Neutrophil (primary cell): Measurements from ENCODE around the gene XYLT1.
"Not testable (repeated sequence)": the region's sequence is repeated elsewhere in the genome, so short reads cannot be mapped to it uniquely, and the experiment has no call there.

Experiments used
- H3K27ac ChIP-seq: fragments of 200-600 bp; sonication (generic); 2 replicates; pipeline ENCODE4 v1.5.1; 2016; ENCODE audit warnings: mild to moderate bottlenecking, moderate library complexity
- H3K27me3 ChIP-seq: fragments of 200-600 bp; sonication (generic); 2 replicates; pipeline ENCODE4 v1.6.0; 2016; ENCODE audit warnings: mild to moderate bottlenecking
- H3K36me3 ChIP-seq: fragments of 200-600 bp; sonication (generic); 2 replicates; pipeline ENCODE4 v1.5.1; 2017
- H3K4me1 ChIP-seq, 2 experiments: fragments of 200-600 bp in 1 of 2; sonication (generic) in 1 of 2; 1 replicate in 1 of 2; 2 replicates in 1 of 2; pipeline versions ENCODE4 v1.5.1 to v1.6.1; 2013 to 2016; ENCODE audit warnings: low read depth in 1 of 2, low read length in 1 of 2, mild to moderate bottlenecking in 1 of 2, moderate library complexity in 1 of 2; ENCODE audit not compliant: control insufficient read depth in 1 of 2, insufficient read depth in 1 of 2
- H3K4me3 ChIP-seq, 2 experiments: fragments of 200-600 bp in 1 of 2; sonication (generic) in 1 of 2; 1 replicate in 1 of 2; 2 replicates in 1 of 2; pipeline ENCODE4 v1.5.1; 2013 to 2016; ENCODE audit warnings: low read depth in 1 of 2, low read length in 1 of 2, mild to moderate bottlenecking in 1 of 2, moderate library complexity in 1 of 2
- H3K9me3 ChIP-seq: fragments of 200-600 bp; sonication (generic); 2 replicates; pipeline ENCODE4 v1.5.1; 2016
- CTCF ChIP-seq: fragments of 200-600 bp; sonication (generic); IDR thresholded peaks from 2 replicates; pipeline ENCODE4 v1.5.1; 2016; ENCODE audit warnings: antibody characterized with exemption

Gene XYLT1

GRCh38 chr16:17512636-17513220 is 42.0 kb upstream of the XYLT1 start:
- Histone ChIP-seq H3K4me3 (no peak overlapping the region), H3K27me3 (peaks cover 46% of the 10 kb centered on the region), H3K9me3 (no peaks in the 10 kb centered on the region), H3K36me3 (no peaks in the 10 kb centered on the region), H3K27ac (no peak overlapping the region), H3K4me1 (no peaks in the 10 kb centered on the region)
- no peak for TF ChIP-seq CTCF

- Histone ChIP-seq H3K27me3 (peaks cover 46% of the 10 kb centered on the region), H3K36me3 (no peaks in the 10 kb centered on the region), H3K9me3 (no peaks in the 10 kb centered on the region), H3K4me1 (no peaks in the 10 kb centered on the region), H3K27ac (no peak overlapping the region), H3K4me3 (no peak overlapping the region)
- no peak for TF ChIP-seq CTCF
These were observed 40.6 kb upstream of the XYLT1 start for GRCh38 chr16:17511340-17511739.

GRCh38 chr16:17510567-17510966 is 39.8 kb upstream of the XYLT1 start:
- Histone ChIP-seq H3K27ac (no peak overlapping the region), H3K4me1 (no peaks in the 10 kb centered on the region), H3K4me3 (no peak overlapping the region), H3K27me3 (peaks cover 46% of the 10 kb centered on the region), H3K9me3 (no peaks in the 10 kb centered on the region), H3K36me3 (no peaks in the 10 kb centered on the region)
- TF ChIP-seq CTCF: no peak

GRCh38 chr16:17509194-17509593 is 38.4 kb upstream of the XYLT1 start:
- Histone ChIP-seq H3K9me3 (no peaks in the 10 kb centered on the region), H3K4me3 (no peak overlapping the region), H3K27ac (no peak overlapping the region), H3K36me3 (no peaks in the 10 kb centered on the region), H3K27me3 (peaks cover 46% of the 10 kb centered on the region), H3K4me1 (no peaks in the 10 kb centered on the region)
- TF ChIP-seq CTCF: no peak

GRCh38 chr16:17508303-17508702 is 37.5 kb upstream of the XYLT1 start:
- TF ChIP-seq CTCF: no peak
- H3K27me3 ChIP-seq: peaks cover 45% of the 10 kb centered on the region
- H3K9me3 ChIP-seq: no peaks in the 10 kb centered on the region
- H3K4me3 ChIP-seq: no peak overlapping the region
- no peaks in the 10 kb centered on the region for H3K36me3 ChIP-seq
- H3K27ac ChIP-seq: no peak overlapping the region
- H3K4me1 ChIP-seq: no peaks in the 10 kb centered on the region

- not testable (repeated sequence) for H3K4me3 ChIP-seq, H3K27ac ChIP-seq, H3K4me1 ChIP-seq, H3K36me3 ChIP-seq, H3K9me3 ChIP-seq
- H3K27me3 ChIP-seq: peaks cover 37% of the 10 kb centered on the region
These were observed 36.8 kb upstream of the XYLT1 start for GRCh38 chr16:17507516-17507915.

- not testable (repeated sequence) for H3K27ac ChIP-seq, H3K9me3 ChIP-seq, H3K4me3 ChIP-seq, H3K4me1 ChIP-seq, H3K36me3 ChIP-seq
- peaks cover 20% of the 10 kb centered on the region for H3K27me3 ChIP-seq
These were observed 35.1 kb upstream of the XYLT1 start for GRCh38 chr16:17505828-17506227.
